ENCODE measurements around the gene GAP43.

- TF ChIP-seq CTCF (IDR thresholded peaks at IDR 0.05) (no peak), EP300 (IDR thresholded peaks at IDR 0.05) (no peak), POLR2A (IDR thresholded peaks at IDR 0.05) (no peak)
These were observed 89.6 kb downstream of the GAP43 start for GRCh38 chr3:115712871-115713270.
